Dendritic cell treated with granulocyte-macrophage colony-stimulating factor and Interleukin-4, amounts not matched to agents 40 ng/mL and 50 ng/mL, for 4 days (primary cell): Measurements from ENCODE around the gene DYDC2.
"Not testable (repeated sequence)": the region's sequence is repeated elsewhere in the genome, so short reads cannot be mapped to it uniquely, and the experiment has no call there.

ENCODE experiments used
- H3K27ac Mint-ChIP-seq: one replicate; pipeline ENCODE4 v1.8.0; 2022; ENCODE audit warnings: mild to moderate bottlenecking, mixed read lengths
- H3K27me3 Mint-ChIP-seq: one replicate; pipeline ENCODE4 v1.8.0; 2022; ENCODE audit warnings: mild to moderate bottlenecking, mixed read lengths
- H3K36me3 Mint-ChIP-seq: one replicate; pipeline ENCODE4 v1.8.0; 2022; ENCODE audit warnings: low read depth, mixed read lengths
- H3K4me1 Mint-ChIP-seq: one replicate; pipeline ENCODE4 v1.8.0; 2022; ENCODE audit warnings: low read depth, mixed read lengths
- H3K4me3 Mint-ChIP-seq: one replicate; pipeline ENCODE4 v1.8.0; 2022; ENCODE audit warnings: mild to moderate bottlenecking, moderate library complexity, mixed read lengths
- H3K9me3 Mint-ChIP-seq: one replicate; pipeline ENCODE4 v1.8.0; 2022; ENCODE audit warnings: mixed read lengths
- intact Hi-C: fragments of 100-400 bp; cut with micrococcal nuclease; formaldehyde crosslinking; loops from one replicate; pipeline ENCODE4 v1.15.0; 2022

The DYDC2 gene

GRCh38 chr10:80411681-80412220, 55.2 kb downstream of the DYDC2 start:
- Mint-ChIP-seq H3K4me1 (peaks cover 37% of the 10 kb centered on the region), H3K4me3 (no peak overlapping the region), H3K36me3 (no peaks in the 10 kb centered on the region), H3K27me3 (peaks cover 45% of the 10 kb centered on the region), H3K27ac (no peak overlapping the region), H3K9me3 (no peaks in the 10 kb centered on the region)
- intact Hi-C loops, result no loop called here

GRCh38 chr10:80412486-80412885, 55.9 kb downstream of the DYDC2 start:
- H3K9me3 Mint-ChIP-seq, result no peaks in the 10 kb centered on the region
- H3K4me3 Mint-ChIP-seq, result no peak overlapping the region
- H3K36me3 Mint-ChIP-seq, result no peaks in the 10 kb centered on the region
- intact Hi-C loops, result no loop called here
- H3K27ac Mint-ChIP-seq, result no peak overlapping the region
- H3K4me1 Mint-ChIP-seq, result peaks cover 35% of the 10 kb centered on the region
- H3K27me3 Mint-ChIP-seq, result peaks cover 39% of the 10 kb centered on the region

GRCh38 chr10:80413271-80413996, 56.9 kb downstream of the DYDC2 start:
- Mint-ChIP-seq H3K27me3 (peaks cover 29% of the 10 kb centered on the region), H3K27ac (no peak overlapping the region), H3K9me3 (no peaks in the 10 kb centered on the region), H3K4me3 (no peak overlapping the region), H3K4me1 (peaks cover 28% of the 10 kb centered on the region), H3K36me3 (no peaks in the 10 kb centered on the region)
- intact Hi-C loops, result no loop called here

GRCh38 chr10:80414142-80414895, 57.7 kb downstream of the DYDC2 start:
- Mint-ChIP-seq H3K9me3 (no peaks in the 10 kb centered on the region), H3K27me3 (peaks cover 21% of the 10 kb centered on the region), H3K4me3 (no peak overlapping the region), H3K36me3 (no peaks in the 10 kb centered on the region), H3K27ac (no peak overlapping the region), H3K4me1 (peaks cover 20% of the 10 kb centered on the region)
- intact Hi-C loops, result no loop called here

GRCh38 chr10:80415734-80416478, 59.3 kb downstream of the DYDC2 start:
- intact Hi-C loops, result no loop called here
- H3K27ac Mint-ChIP-seq, result no peak overlapping the region
- no peak overlapping the region for H3K4me3 Mint-ChIP-seq
- peaks cover 10% of the 10 kb centered on the region for H3K27me3 Mint-ChIP-seq
- H3K9me3 Mint-ChIP-seq, result no peaks in the 10 kb centered on the region
- peaks cover 20% of the 10 kb centered on the region for H3K4me1 Mint-ChIP-seq
- H3K36me3 Mint-ChIP-seq, result no peaks in the 10 kb centered on the region

- intact Hi-C loops, result no loop called here
- Mint-ChIP-seq H3K9me3 (no peaks in the 10 kb centered on the region), H3K27ac (no peak overlapping the region), H3K36me3 (no peaks in the 10 kb centered on the region), H3K4me1 (peaks cover 25% of the 10 kb centered on the region), H3K4me3 (no peak overlapping the region), H3K27me3 (peaks cover 8% of the 10 kb centered on the region)
Observed at GRCh38 chr10:80416479-80417098, 60.0 kb downstream of the DYDC2 start.

- H3K27ac Mint-ChIP-seq, H3K27me3 Mint-ChIP-seq, H3K9me3 Mint-ChIP-seq, intact Hi-C loops, H3K36me3 Mint-ChIP-seq, H3K4me3 Mint-ChIP-seq: not testable (repeated sequence)
- H3K4me1 Mint-ChIP-seq, result peaks cover 30% of the 10 kb centered on the region
Observed at GRCh38 chr10:80417256-80417655, 60.7 kb downstream of the DYDC2 start.
